GM19099 (cell line): ENCODE results near the gene ABCF3.

Experiments
- POLR2A ChIP-seq: IDR thresholded peaks from 3 replicates; pipeline ENCODE4 v1.6.1; 2011; ENCODE audit warnings: low read depth; ENCODE audit not compliant: insufficient read length; ENCODE audit errors: extremely low read depth

Gene ABCF3

DNA sequence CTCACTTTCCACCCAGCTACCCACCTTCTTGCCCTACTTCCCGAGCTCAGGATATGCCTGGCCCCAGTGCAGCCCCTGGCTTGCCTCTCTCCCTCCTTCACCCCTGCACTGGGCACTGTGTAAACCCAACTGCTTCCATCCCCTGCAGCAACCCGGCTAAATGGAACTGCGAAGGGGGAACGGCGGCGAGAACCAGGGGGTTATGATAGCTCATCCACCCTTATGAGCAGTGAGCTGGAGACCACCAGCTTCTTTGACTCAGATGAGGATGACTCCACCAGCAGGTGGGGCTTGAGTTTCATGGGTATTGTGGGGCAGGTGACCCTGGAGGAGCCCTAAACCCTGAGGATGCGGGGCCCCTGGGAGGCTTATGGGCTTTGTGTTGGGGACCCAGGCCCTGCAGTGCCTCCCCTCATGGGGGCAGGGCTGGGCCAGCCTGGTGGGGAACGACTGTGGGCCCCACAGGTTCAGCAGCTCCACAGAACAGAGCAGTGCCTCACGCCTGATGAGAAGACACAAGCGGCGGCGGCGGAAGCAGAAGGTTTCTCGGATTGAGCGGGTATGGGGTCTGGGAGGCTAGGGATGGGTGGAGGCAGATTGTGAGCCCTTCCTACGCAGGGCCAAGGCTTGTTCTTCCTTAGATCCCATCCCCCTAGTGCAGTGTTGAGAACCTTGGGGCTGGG, 21.2 kb upstream of the ABCF3 start:
- TF ChIP-seq POLR2A, result no peak

GRCh38 chr3:184165543-184165942, 20.5 kb upstream of the ABCF3 start:
- no peak for TF ChIP-seq POLR2A

GRCh38 chr3:184166671-184167070, 19.3 kb upstream of the ABCF3 start:
- TF ChIP-seq POLR2A, result no peak

GRCh38 chr3:184167786-184168185, 18.2 kb upstream of the ABCF3 start:
- no peak for TF ChIP-seq POLR2A

DNA sequence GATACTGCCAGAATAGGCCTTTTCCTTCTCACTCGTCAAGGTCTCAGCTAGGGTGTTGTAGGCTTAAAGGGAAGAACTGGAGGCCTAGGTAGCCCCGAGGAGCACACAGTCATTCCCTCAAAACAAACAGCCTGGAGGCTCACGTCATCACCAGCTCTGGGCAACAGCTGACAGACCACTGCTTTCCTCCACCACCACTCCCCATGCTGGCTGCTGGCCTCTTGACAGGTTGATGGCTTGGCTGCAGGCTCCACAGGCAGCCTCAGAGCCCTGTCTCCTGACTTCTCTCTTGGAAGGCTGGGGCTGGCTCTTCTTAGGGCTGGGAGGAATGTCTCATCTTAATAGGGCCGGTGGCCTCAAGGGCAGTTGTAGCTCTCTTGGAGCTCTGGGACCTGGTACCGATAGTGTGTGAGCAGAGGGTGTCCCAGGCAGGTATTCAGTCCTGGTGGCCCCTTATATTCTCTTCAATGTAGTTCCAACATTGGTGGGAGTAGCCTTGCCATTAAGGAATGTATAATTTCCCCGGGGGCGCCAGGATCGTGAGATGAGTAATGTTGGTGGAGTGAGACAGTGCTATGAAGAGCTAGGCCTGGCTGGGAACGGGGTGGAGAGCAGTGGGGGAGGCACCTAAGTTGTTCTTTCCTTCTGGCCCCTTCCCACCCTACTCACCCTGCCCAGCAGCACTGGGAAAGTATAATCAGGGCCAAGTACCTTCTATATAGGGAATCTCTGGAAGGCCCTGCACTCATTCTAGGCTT, 17.5 kb upstream of the ABCF3 start:
- TF ChIP-seq POLR2A, result no peak

GRCh38 chr3:184169896-184170875, 15.8 kb upstream of the ABCF3 start:
- no peak for TF ChIP-seq POLR2A

- TF ChIP-seq POLR2A, result no peak
Observed at GRCh38 chr3:184171562-184171961, 14.4 kb upstream of the ABCF3 start.

DNA sequence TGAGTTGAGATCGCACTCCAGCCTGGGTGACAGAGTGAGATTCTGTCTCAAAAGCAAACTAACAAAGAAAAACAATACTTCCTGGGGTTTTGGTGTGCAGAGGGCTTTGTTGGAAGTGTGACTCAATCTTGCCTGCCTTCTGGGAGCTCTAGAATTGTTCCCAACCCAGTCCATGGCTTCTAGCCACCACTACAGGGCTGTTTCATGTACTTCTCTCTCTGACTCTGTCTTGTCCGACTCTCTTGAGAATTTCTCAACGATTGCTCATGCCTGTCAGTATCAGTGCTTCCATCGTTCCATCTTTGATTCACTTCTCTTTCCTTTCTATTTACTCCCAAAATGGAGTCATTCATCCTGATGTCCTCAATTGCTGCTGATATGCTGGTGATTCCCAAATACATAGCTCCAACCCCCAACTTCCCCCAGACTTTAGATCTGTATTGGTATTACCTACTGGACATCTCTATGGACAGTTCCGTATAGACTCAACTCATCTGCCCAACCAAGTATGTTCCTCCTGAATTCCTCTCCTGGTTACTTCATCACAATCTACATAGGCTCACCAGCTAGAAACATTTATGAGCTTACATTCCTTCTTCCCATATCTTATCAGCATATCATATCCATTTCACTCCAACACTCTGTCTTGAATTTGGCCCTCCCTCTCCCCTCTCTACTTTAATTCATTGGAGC, 13.2 kb upstream of the ABCF3 start:
- TF ChIP-seq POLR2A, result no peak

GRCh38 chr3:184173374-184173722, 12.7 kb upstream of the ABCF3 start:
- no peak for TF ChIP-seq POLR2A

DNA sequence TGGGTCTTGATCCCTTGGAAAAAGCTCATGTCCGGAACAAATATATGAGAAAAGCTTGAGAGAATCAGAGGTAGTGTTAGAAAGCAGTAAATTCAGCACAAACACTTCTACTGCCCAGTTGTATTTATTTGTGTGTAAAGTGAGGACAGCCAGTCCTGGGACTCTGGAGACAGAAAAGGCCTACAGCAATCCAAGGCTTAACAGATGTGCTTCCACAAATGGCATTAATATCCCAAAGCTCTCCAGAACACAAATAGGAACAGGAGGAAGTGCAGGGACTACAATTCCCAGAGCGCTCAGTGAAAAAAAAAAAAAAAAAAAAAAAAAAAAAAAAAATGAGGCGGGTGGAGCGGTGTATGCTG, 11.7 kb upstream of the ABCF3 start:
- no peak for TF ChIP-seq POLR2A

DNA sequence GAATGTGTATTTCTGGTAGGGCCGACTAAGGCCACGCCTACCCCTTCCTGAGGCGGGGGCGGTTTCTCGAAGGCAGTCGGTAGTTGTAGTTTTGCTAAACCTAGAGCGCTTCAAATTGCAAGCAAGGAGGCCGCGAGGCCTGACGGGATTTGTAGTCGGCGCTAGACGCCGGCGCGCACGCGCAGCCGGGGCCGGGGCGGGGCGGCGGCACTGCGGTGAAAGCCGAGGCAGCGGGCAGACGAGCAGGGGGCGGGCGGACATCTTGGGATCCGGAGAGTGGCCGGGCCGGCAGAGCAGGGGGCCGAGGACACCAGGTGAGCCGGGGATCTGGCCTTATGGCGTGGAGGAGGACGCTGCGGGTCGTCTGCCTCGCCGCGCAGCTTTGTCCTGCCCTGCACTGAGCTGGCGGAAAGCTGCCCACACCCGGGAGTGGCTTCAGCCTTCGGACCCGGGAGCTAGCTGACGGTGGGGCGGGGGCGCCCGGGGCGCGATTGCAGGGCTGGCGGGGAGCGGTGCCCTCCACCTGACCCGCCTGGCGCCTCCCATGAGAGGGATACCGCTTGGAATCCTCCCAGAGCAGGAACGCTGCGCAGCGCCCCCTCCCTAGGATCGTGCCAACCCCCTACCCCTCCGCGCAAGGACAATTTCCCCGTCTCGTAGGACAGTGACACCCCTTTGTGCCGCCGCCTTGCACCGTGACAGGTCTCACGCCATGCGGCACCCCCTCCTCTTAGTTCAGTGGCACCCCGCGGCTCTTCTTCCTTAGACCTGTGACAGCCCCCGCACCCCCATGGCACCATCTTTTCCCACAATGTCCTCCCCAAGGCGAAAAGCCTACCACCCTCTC, 11.1 kb upstream of the ABCF3 start, which contains the start of gene AP2M1:
Gene AP2M1 (plus strand): TSS at position 210 of the 847 bp plus-strand sequence. CDS start 2,139 bp downstream, outside the sequence.
- TF ChIP-seq POLR2A, result peak; percentile 87

DNA sequence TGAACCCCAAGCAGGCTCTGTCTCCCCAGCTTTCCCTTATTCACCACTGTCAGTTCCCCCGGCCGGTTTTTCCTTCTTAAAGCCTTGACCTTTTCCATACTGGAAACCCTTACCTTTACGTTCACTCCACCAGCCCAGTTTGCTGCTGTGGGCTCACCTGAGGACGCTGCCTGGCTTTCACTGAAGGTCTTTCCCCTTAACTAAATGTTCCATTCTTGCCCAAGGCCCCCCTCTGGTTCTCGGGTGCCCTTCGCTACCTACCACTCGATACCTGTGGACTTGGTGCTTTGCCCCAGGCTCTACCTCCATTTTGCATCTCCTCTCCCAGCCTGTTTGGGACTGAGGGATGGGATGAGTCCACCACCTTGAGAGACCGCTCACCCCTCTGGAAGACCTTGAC, 10.5 kb upstream of the ABCF3 start:
- no peak for TF ChIP-seq POLR2A

GRCh38 chr3:184175981-184176376, 10.0 kb upstream of the ABCF3 start:
- no peak for TF ChIP-seq POLR2A

GRCh38 chr3:184176377-184177330, 9.3 kb upstream of the ABCF3 start:
- TF ChIP-seq POLR2A, result no peak
